Right renal pelvis (tissue), 4 donors: Measurements from ENCODE around the gene GALNT14. TPM values are rescaled to one million over a fixed set of nuclear protein-coding genes. Genes with fewer than 3 reads are reported as not detected.

Source experiments
- DNase-seq, 4 donors: peaks; one replicate each; pipeline ENCODE4 v3.0.0-alpha.2; 2013; ENCODE audit warnings: low read depth in 4 of 4, low spot score in 3 of 4, missing footprints in 1 of 4
- polyA plus RNA-seq, 4 donors: library from polyadenylated mRNA; unstranded; fragments of 120-200 nt; gene quantifications; one replicate each; pipeline ENCODE4 v1.2.1, GENCODE V29; 2013; ENCODE audit not compliant: insufficient read length in 4 of 4

Gene GALNT14
- polyA plus RNA-seq, 4 donors, result 36.7 to 48.1 (median 39.7) TPM

DNA sequence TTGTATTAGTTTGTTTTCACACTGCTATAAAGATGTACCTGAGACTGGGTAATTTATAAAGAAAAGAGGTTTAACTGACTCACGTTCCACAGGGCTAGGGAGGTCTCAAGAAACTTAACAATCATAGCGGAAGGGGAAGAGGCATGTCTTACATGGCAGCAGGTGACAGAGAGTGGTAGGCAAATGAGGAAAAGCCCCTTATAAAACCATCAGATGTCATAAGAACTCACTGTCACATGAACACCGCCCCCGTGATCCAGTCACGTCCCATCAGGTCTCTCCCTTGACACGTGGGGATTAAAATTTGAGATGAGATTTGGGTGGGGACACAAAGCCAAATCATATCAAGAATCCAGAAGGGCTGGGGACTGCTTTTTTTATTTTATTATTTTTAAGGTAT, 120.0 kb downstream of the GALNT14 start:
- no peak for DNase-seq

DNA sequence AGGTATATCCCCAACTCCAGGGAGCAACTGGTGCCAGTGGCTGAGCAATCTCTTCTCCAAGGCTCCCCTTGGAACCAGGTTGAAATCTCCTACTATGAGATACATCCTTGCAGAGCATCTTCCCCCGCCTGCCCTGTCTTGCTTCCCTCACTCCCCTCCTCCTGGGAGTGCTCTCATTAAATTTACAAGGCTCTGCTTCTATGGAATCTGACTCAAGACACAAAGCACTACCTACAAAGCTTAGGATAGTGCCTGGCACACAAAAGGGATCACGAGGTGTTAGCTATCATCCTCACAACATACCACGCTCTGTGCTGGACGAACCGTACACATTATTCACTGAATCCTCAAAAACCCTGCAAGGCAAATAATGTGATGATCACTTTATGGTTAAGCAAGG, 121.6 kb downstream of the GALNT14 start:
- DNase-seq, result no peak

DNA sequence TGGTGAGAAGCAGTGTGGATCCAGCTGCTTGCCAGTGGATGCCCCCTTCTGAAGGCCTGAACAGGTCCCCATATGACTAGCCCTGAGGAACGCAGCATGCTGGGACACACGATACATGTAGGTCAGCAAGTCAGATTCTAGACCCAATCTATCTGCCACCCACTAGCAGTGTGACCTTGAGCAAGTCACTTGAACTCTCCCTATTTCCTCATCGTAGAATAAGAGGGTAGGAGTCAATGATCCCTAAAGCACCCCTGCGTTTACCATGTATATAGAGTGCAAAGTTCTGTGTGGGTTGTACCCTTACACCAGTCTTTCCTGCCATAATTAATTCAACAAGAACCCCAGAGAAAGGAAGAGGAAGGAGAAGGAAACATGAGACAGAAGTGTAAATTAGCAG, 123.7 kb downstream of the GALNT14 start:
- no peak for DNase-seq

DNA sequence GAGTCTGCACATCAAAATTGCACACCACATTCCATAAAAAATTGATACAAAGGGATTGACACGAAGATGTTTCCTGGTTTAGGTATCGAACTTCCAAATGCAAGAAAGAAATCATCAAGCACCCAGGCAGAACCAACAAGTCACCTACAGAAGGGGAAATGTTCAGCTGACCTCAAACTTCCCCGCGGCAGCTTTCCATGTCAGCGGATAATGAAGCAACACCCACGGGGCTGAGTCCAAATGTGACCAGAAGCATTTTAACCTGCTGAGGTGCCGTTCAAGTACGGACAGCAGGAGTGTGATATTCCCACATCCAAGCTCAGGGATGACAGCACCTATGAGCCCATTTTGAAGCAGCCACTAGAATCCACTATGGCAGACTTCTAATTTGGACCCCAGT, 124.9 kb downstream of the GALNT14 start:
- DNase-seq, result no peak

DNA sequence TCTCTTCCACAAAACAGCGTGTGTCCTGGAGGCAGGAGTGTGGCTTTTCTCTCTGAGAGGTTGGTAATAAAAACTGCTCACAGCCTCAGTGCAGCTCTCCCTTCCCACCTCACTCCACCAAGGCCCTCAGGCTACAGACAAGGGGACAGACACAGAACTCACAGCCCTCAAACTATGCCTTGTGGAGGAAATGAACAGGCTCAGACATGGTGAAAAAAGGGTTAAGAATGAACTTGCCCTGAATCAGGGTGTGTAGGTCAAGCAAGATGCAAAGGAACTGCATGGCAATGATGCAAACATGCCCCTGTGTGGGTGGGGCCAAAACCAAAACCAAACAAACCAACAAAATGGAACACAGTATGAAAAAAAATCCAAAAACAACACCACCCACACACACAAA, 125.8 kb downstream of the GALNT14 start:
- no peak for DNase-seq

DNA sequence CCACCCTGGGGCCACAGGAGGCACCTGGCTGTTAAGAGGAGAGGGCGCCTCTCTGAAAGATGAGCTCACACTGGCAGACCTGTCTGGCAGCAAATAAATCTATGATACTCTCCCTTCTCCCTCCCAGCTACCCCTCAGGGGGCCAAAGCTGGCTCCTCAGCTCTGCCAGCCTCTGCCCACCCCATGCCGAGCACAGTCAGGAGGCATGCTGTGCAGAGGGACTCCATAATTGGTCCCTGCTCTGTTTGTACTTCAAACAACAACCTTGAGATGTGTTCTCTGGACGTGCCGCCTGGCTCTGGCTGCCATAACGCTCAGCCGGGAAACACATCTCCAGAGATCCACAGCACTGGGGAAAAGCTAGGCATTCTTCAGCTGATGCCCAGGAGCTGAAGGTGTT, 126.7 kb downstream of the GALNT14 start:
- no peak for DNase-seq

DNA sequence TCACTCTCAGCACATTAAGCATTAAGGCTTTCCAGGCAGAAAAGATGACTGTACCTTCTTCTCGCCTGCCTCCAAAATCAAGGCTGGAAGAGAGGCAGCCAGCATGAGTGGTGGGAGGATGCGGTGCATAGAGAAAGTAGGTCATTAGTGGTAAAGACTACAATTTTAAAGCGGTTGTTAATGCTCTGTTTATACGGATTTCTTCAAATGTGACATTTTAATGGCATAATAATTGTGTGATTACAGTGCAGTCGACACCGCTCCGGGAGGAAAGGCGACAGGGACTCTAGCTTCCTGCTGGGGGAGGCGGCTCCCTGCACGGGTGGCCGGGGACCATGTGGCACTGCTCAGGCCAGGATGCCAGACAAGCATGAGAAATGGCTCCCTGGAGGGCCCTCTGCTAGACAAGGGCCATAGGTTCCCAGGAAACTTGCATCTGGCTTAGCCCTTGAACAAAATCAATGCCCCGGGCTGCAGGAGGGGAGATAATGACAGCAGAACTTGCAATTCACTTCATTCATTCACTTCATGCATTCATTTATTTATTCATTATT, 129.6 kb downstream of the GALNT14 start:
- no peak for DNase-seq

DNA sequence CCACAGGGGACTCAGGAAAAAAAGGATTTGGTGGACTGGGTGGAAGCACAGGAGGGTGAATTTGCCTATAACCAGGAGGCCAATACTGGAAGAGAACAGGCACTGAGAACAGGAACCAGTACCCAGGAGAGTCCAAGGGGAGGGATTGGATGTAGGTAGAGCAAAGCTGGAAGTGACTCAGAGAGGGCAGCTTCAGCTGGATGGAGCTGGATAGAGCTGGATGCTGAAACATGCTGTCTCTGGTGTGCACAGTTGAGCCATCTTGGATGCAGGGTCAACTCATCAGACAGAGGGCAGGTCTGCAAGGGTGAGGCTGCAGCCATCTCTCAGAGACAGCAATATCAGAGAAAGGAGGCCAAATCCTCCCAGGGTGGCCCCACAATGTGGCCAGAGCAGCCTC, 134.0 kb downstream of the GALNT14 start:
- no peak for DNase-seq

DNA sequence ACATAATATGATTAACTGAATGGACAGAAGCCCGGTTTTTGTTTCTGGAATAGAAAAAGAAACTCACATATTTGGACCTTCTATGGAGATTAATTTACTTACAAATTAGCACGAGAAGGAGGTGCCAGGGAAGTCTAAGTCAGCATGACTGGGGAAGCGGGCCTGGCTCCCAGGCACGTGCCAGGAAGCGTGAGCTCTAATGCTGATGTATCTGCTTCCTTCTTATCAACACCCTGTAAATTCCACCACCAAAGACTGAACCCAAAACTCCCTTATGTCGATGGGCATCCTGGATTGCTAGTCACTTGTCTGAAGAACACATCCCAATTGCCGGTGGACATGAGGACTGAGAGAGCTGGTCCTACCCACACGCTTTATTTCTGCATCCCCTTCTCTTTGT, 134.5 kb downstream of the GALNT14 start:
- DNase-seq, result no peak

DNA sequence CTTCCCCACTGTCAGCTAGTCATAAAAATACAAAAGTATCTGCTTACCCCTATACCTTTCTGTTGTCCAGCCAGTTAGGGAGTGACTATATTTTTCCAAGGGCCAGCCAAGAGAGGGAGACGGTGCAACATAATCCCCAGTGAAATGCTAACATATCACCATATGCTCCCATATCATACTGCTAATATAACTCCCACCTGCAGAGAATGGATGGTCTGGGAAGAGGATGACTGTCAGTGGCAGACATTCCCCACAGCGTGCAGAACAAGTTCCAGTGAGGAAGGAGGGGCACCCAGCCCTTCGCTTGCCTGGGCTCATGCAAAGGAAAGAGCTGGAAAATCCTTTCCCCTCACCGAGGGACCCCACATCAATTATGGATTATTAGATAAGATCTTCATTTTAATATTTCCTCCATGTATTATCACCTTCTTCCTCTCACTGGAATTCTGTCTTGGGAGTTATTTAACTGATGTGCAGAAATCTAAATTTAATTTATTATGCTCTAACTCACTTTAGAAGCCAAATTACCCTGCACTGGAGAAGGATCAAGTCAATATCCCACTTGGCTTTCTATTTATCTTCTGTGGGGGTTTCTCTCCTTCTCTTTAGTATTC, 135.6 kb downstream of the GALNT14 start:
- DNase-seq, result no peak

DNA sequence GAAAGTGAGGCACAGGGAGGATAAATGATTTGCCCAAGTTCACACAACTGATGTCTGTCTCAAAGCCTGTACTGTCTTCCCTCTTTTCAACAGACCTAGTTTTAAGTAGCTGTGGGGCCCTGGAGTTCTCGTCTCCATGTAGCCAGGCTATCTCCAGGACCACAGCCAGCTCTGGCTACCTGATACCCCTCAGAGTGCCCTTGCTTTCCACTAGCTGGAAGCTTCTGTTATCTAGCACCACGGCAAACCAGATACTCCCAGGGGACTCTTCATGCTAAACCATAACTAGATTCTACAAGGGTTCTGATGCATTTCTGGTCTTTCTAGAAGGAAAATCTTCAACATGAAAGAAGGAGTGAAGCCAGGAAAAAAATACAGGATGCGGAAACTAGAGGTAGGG, 137.3 kb downstream of the GALNT14 start:
- DNase-seq, result no peak

DNA sequence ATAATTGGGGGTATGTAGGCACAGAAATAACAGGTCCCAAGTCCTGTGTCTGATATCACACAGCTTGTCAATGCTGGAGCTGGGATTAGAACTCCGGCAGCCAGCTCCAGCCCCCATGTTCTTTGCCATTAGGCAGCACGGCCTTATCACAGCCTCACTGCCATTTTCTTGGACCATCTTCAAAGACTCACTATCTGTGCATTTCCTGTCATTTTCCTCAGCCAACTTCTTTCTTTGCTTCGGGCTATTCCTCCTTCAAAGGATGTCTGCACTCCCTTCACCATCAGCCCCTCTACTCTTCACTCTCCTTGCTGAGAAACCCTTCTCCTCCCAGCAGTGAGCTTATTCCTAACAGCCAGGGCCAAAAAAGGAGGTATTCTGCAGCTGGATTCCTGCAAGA, 139.6 kb downstream of the GALNT14 start:
- no peak for DNase-seq

DNA sequence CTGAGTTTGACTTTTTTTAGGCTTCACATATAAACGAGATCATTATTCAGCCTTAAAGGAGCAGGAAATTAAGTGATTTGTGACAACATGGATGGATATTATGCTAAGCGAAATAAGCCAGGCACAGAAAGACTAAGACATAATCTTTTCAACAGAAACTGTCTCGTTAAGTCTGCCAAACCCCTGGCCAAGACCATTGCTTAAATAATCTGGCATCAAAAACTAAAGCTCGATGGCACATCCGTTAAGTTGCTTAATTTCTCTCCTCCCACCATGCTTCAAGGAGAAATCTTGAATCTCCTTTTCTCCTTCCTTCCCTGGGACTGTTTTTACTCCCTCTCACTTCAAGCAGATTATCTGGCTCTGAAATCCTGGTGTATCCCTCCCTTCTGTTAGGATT, 140.3 kb downstream of the GALNT14 start:
- DNase-seq, result no peak

DNA sequence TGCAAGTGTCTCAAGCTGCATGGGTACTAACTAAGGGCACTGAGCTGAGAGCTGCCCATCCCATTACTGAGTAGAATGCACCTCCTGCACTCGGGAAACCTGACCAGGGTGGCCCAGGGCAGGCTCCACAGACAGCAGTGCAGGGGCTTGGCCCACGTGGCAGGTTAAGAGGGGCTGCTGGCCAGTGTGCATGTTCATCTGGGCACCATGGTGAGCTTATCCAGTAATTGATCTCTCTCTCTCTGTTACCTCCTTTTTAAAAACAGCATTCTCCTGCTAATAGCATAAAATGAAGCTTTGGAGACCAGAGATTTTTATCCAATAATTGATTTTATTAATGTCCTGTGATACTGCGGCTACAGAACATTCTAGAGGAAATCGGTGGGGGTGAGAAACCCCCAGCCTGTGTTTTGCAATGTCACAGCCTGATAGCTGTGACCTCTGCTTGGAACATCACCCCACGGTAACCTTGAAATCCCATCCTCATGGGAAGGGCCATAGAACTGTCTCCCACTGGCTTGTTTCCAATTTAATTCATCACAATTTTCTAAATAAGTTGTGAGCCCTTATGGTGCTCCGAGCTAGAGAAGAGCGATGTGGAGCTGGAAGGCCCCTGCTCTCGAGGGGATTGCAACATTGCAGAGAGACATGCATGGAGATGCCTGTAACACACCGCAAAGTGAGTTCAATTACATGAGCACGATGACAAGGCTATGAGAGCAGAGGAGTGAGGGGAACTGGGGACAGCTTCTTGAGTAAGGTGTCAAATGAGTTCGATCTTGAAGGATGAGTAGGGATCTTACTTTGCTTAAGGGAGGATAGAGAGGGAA, 143.8 kb downstream of the GALNT14 start:
- DNase-seq, result no peak

DNA sequence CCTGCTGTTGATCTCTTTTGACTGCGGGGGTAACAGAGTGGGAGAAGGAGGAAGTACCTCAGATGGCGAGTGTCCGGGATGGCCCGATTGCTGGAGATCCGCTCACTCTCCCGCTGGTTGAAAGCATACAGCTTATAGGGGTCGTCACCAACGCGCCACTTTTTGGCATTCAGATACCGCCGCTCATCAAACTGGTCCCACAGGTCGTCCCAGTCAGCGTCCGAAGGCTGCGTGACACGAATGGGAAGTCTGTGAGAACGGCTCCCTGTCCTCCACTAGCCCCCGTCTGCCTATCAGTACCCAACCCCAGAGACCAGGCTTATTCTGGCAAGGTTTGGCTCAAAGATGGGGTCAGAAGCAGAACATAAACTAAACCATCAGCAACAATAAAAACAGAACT, 145.5 kb downstream of the GALNT14 start:
- no peak for DNase-seq

DNA sequence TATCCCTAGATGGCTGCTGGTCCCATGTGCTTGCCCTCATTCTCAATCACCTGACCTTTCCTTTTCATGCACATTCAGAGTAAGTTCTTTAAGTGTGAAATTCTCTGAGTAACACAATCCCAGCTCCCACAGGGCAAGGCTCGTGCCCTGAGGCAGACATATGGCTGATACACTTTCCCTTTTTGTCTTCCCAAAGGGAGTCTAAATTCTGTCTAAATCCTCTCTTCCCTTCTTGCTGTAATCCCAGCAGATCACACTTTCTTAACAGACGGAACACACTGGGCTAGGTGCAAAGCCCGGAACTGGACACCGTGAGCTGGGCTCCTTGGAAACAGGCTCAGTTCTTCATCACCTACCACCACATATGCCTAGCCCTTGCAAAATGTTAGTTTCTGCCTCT, 147.6 kb downstream of the GALNT14 start:
- no peak for DNase-seq

DNA sequence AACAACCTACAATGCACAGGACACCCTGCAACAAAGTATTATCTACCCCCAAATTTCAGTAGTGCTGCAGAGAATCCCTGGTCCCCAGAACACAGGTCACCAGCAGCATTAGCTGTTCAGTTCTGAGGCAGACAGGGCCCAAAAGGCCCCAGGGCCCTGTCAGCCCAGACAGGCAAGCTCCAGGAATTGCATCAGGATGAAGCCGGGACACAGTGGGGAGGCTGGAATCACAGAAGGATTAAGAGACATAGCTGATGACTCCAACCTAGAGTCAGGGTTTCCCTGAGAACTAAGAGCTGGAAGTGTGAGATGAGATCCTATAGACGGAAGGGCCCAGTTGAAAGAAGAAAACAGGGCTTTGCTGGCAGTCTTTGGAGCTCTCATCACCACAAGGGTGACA, 148.1 kb downstream of the GALNT14 start:
- DNase-seq, result no peak

DNA sequence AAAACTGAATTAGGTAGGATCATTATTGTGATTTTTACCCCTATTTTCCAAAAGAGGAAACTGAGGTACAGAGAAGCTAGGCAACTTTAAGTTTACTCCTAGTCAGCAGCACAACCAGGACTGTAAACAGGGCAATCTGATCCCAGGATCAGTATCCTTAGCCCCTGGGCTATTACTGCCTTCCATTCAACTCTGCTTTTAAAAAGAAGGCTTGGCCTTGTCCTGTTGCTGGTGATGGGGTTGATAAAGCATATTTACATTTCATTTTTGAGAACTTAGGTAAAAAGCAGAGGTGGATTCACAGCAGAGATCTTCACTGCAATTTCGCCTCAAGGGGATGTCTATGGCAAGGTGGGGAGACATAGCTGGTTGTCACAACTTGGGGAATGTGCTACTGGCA, 148.5 kb downstream of the GALNT14 start:
- DNase-seq, result no peak

DNA sequence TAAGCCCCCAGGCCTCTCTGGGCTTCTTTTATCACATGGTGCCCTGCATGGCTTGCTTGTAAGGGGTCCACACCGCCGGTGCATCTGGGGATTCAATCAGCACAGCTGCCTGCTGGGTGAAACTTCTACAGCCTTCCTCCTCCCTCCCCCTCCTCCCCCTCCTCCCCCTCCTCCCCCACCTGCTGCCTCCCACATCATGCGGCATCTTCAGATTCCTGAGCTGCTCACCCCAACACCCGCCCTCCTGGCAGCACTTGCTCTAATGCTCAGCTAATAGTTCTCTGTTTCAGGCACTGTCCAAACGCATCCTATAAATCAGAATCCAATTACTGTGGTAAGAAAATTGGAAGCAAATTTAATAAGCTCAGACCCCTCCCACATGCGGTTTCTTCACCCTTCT, 150.7 kb downstream of the GALNT14 start:
- DNase-seq, result no peak

DNA sequence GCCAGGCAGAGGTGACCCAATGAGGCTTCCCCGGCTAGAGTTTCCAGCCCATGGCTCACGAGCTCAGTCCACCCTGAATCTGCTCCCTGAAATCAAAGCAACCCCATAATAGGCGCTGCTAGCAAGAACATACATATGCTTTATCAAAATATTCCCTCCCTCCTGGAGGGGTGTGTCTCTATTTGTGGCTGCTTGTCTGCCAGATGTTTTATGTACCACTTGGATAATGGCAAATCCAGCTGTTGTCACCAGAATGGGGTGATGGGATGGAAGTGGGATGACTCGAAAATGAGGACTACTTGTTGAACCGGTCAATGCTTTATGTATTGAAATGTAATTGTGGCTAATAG, 152.0 kb downstream of the GALNT14 start:
- DNase-seq, result no peak

DNA sequence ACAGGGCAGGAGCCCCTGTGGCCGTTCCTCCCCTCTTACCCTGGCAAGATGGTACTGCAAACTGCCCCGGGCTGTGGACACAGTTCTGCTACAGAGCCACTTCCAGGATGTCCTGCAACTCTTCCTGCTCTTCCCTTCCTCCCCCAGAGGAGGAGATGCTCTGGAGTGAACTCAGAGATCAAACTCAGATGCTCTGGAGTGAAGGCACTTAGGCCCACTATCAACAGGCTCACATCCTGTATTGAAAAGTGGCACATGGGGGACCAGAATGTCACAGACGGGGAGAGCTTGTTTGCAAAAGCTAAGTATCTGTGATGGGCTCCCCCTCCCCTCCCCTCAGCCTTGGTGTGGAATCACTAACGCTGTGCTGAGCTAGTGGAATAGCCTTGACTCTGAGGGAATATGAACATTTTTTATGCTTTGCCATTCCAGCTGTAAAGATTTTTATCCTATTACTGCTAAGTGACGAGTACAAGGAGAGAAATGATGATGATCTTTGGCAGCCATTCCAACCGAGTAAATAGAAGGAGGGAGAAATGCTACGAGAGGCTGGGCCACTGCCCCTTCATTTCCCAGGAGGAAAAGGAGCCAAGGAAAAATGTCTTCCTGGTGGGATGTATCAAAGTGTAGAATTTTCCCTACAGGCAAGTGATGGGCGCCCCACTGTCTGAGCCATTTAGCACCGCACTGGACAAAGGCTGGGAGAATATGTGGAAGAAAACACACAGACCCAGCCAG, 152.6 kb downstream of the GALNT14 start:
- DNase-seq, result no peak

DNA sequence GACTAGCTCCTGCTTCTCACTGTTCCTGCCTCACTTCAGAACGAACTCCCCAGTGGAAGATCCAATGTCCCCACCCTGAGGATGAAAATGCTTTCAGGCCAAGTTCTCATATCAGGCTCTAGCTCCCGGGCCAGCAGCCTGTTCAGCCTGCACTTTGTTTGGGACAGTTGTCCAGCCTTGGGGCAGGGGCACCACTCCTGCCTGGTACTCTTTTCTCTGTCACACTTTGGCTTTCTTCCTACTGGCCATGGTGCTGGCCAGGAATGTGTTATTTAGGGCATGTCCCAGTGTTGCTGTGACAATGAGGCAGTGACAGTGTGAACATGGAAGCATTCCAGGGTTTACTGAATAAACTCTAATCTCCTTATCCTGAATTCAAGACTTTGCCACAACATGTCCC, 154.1 kb downstream of the GALNT14 start:
- no peak for DNase-seq
